Adrenal gland (tissue), 5 donors: ENCODE data around the gene ZCRB1.

Source experiments
- CTCF ChIP-seq, 6 experiments: fragments of 450-650 bp in 4 of 6; fragments of 200-600 bp in 2 of 6; sonication (generic) in 1 of 6; IDR thresholded peaks; 1 replicate in 5 of 6; 2 replicates in 1 of 6; pipeline versions ENCODE4 v1.5.1 to v1.8.0; 2016 to 2021; ENCODE audit warnings: antibody characterized with exemption in 6 of 6, mild to moderate bottlenecking in 2 of 6, moderate library complexity in 1 of 6
- POLR2A ChIP-seq, 2 donors: fragments of 450-650 bp; IDR thresholded peaks; one replicate each; pipeline ENCODE4 v1.6.1; 2017; ENCODE audit warnings: antibody characterized with exemption in 2 of 2, mild to moderate bottlenecking in 2 of 2, moderate library complexity in 1 of 2
- donor health status: DM: no; HTN: no; CAD: no.

GRCh38 chr12:42309996-42310395 lies 15.9 kb downstream of the ZCRB1 start:
- TF ChIP-seq CTCF (IDR thresholded peaks at IDR 0.05) (no peak), POLR2A (IDR thresholded peaks at IDR 0.05) (no peak)
